K562 (cell line): ENCODE data around the gene ENTPD8. TPM values are rescaled to one million over a fixed set of nuclear protein-coding genes. Genes with fewer than 3 reads are reported as not detected.
A peak's percentile ranks its signal among the peaks of the same experiment; 100 is the strongest.

Experiments used
- ARID1B ChIP-seq: fragments of 450-650 bp; IDR thresholded peaks from 2 replicates; pipeline ENCODE4 v1.6.1; 2016; ENCODE audit warnings: antibody characterized with exemption, mild to moderate bottlenecking, inconsistent platforms
- CAMTA2 ChIP-seq: fragments of 250-450 bp; sonication (Bioruptor Pico); conservative IDR thresholded peaks from 2 replicates; pipeline ENCODE4 v1.5.1; 2022
- CREB1 ChIP-seq, 2 experiments: sonication (generic) in 1 of 2; formaldehyde crosslinking in 1 of 2; IDR thresholded peaks; 2 replicates each; pipeline versions ENCODE4 v1.6.1 to v1.8.0; 2012 to 2022; ENCODE audit warnings: inconsistent platforms in 1 of 2, mild to moderate bottlenecking in 1 of 2, missing genetic modification reagents in 1 of 2, moderate library complexity in 1 of 2
- ETS2 ChIP-seq: IDR thresholded peaks from 2 replicates; pipeline ENCODE4 v1.6.1; 2016; ENCODE audit warnings: borderline replicate concordance, missing genetic modification characterization, mild to moderate bottlenecking, moderate library complexity, missing compliant biosample characterization; ENCODE audit not compliant: poor library complexity, severe bottlenecking
- GABPB2 ChIP-seq: fragments of 250-450 bp; sonication (Bioruptor Pico); conservative IDR thresholded peaks from 2 replicates; pipeline ENCODE4 v1.5.1; 2021; ENCODE audit warnings: mild to moderate bottlenecking
- HDAC1 ChIP-seq, 2 experiments: fragments of 450-650 bp; IDR thresholded peaks; 2 replicates each; pipeline ENCODE4 v1.6.1; 2016 to 2017; ENCODE audit warnings: inconsistent platforms in 1 of 2, mild to moderate bottlenecking in 1 of 2, moderate library complexity in 1 of 2
- KLF1 ChIP-seq: fragments of 450-650 bp; IDR thresholded peaks from 2 replicates; pipeline ENCODE4 v1.6.1; 2016; ENCODE audit warnings: missing genetic modification characterization, missing compliant biosample characterization
- KLF10 ChIP-seq: fragments of 250-450 bp; sonication (Bioruptor Pico); IDR thresholded peaks from 2 replicates; pipeline ENCODE4 v1.6.1; 2021; ENCODE audit warnings: matching md5 sums
- KLF16 ChIP-seq: IDR thresholded peaks from 2 replicates; pipeline ENCODE4 v1.6.1; 2016; ENCODE audit warnings: antibody characterized with exemption
- RAD21 ChIP-seq, 2 experiments: fragments of 250-450 bp in 1 of 2; fragments of 450-650 bp in 1 of 2; sonication (Bioruptor Pico) in 1 of 2; formaldehyde crosslinking in 1 of 2; IDR thresholded peaks in 1 of 2; conservative IDR thresholded peaks in 1 of 2; 2 replicates each; pipeline versions ENCODE4 v1.4.0 to v1.8.0; 2020 to 2022; ENCODE audit warnings: mild to moderate bottlenecking in 2 of 2, moderate library complexity in 1 of 2
- SAP30 ChIP-seq: fragments of 200-600 bp; sonication (generic); IDR thresholded peaks from 2 replicates; pipeline ENCODE4 v1.6.1; 2012; ENCODE audit warnings: borderline replicate concordance, low read depth, mild to moderate bottlenecking, moderate library complexity, low read length, control low read depth, inconsistent platforms; ENCODE audit not compliant: insufficient read depth, poor library complexity, severe bottlenecking
- STAT6 ChIP-seq: sonication (generic); formaldehyde crosslinking; IDR thresholded peaks from 2 replicates; pipeline ENCODE4 v1.8.1; 2023; ENCODE audit warnings: mild to moderate bottlenecking, missing genetic modification reagents
- ZBTB17 ChIP-seq: fragments of 450-650 bp; formaldehyde crosslinking; IDR thresholded peaks from 2 replicates; pipeline ENCODE4 v1.4.0; 2020; ENCODE audit warnings: mild to moderate bottlenecking
- ZBTB49 ChIP-seq: sonication (generic); formaldehyde crosslinking; IDR thresholded peaks from 2 replicates; pipeline ENCODE4 v1.8.0; 2022; ENCODE audit warnings: missing genetic modification reagents, mild to moderate bottlenecking, borderline replicate concordance
- ZNF12 ChIP-seq: sonication (generic); formaldehyde crosslinking; IDR thresholded peaks from 2 replicates; pipeline ENCODE4 v1.4.0; 2020; ENCODE audit warnings: mild to moderate bottlenecking, missing genetic modification reagents
- ZNF324 ChIP-seq: fragments of 250-450 bp; sonication (Bioruptor Pico); IDR thresholded peaks from 2 replicates; pipeline ENCODE4 v1.4.0; 2020; ENCODE audit warnings: mild to moderate bottlenecking
- ZNF764 ChIP-seq: fragments of 250-450 bp; sonication (Bioruptor Pico); IDR thresholded peaks from 2 replicates; pipeline ENCODE4 v1.4.0; 2020; ENCODE audit warnings: low read depth, mild to moderate bottlenecking, moderate library complexity
- polyA plus RNA-seq, 8 experiments: library from polyadenylated mRNA; depleted of rRNA in 4 of 8; stranded (reverse) in 5 of 8; unstranded in 3 of 8; fragments of >200 nt; fragmentation: Nextera tagmentation in 2 of 8; fragmentation: Illumina TruSeq in 1 of 8; extraction: Ambion mirVana in 2 of 8; extraction: Trizol in 1 of 8; gene quantifications; 2 replicates each; pipeline versions ENCODE4 v1.2.1 to v1.2.3, GENCODE V29; 2011 to 2014; ENCODE audit warnings: inconsistent platforms in 1 of 8, missing spikeins in 1 of 8
- total RNA-seq, 7 experiments: library from RNA; depleted of rRNA in 6 of 7; stranded (reverse); fragments of >200 nt in 6 of 7; fragmentation: Illumina TruSeq in 2 of 7; extraction: Trizol in 2 of 7; gene quantifications; 2 replicates each; pipeline versions ENCODE4 v1.2.1 to v1.2.3, GENCODE V29; 2011 to 2021; ENCODE audit warnings: low replicate concordance in 1 of 7
- TF ChIP-seq, protein P1 (sequence below): fragments of 450-650 bp; formaldehyde crosslinking; IDR thresholded peaks from 2 replicates; pipeline ENCODE4 v1.4.0; 2022; ENCODE audit warnings: mild to moderate bottlenecking, moderate library complexity

ENTPD8 gene
- total and polyA plus RNA-seq, 9 of the 15 experiments (the other 6 are each of a cell fraction or from before 2014, with no cell fraction given), result 0.06 to 0.27 (median 0.19) TPM; not detected in 5

- TF ChIP-seq HDAC1 (IDR thresholded peaks at IDR 0.05) (peak in 1 of 2 experiments; percentile 68; a peak in 1 of 4 replicates), CAMTA2 (no peak), ZBTB49 (no peak), STAT6 (CRISPR knock-in tag) (no peak), SAP30 (no peak), ZBTB17 (no peak), ETS2 (tag) (no peak), GABPB2 (CRISPR knock-in tag) (no peak), ZNF764 (CRISPR knock-in tag) (no peak), KLF1 (tag) (no peak), ZNF12 (CRISPR knock-in tag) (no peak), CREB1 (IDR thresholded peaks at IDR 0.05) (no peak), CREB1 (CRISPR knock-in tag; IDR thresholded peaks at IDR 0.05) (no peak), ARID1B (peak; percentile 79), RAD21 (CRISPR knock-in tag; conservative IDR thresholded peaks at IDR 0.05 in 1 of 2, IDR thresholded peaks at IDR 0.05 in 1 of 2) (no peak), KLF10 (no peak), KLF16 (no peak), ZNF324 (no peak)
- TF ChIP-seq, protein P1, sequence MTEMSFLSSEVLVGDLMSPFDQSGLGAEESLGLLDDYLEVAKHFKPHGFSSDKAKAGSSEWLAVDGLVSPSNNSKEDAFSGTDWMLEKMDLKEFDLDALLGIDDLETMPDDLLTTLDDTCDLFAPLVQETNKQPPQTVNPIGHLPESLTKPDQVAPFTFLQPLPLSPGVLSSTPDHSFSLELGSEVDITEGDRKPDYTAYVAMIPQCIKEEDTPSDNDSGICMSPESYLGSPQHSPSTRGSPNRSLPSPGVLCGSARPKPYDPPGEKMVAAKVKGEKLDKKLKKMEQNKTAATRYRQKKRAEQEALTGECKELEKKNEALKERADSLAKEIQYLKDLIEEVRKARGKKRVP, result 0 out of 2 replicates have a peak, but pooled peaks have one; percentile 11
Observed at GRCh38 chr9:137482094-137482781, 41.1 kb upstream of the ENTPD8 start (continued).
